NCI-H2196 (cell line): Measurements from ENCODE around the gene VPS41.

Experiments used
- DNase-seq: peaks from one replicate; lab custom pipeline; 2025; ENCODE audit not compliant: unreplicated experiment; lab: John Stamatoyannopoulos, UW

Gene VPS41

DNA sequence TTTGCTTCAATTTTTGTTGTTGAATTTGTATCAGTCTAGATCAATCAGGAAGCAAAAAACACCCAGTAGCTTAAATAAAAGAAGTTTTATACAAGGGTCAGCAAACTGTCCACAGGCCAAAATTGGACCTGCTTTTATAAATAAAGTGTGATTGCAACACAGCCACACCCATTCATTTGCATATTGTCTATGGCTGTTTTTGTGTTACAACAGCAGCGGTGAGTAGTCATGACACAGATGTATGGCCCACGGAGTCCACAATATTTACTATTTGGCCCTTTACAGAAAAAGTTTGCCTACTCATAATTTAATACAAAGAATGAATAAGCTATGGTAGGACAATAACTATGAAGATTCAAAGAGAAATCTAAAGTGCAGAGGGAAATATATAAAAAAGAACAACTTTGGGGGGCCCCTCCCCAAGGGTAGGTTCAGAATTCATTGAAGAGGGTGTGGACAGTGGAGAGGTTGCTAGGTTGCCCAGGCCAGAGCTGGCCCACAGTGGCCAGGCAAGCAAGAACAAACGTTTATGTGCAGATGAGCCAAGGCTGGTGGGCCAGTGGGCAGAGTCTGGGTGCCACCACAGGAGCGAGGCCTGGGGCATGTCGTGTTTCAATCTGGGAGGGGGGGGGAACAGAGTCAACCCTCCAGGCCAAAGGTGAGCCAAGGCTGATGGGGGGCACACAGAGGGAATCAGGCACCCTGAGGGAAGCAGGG is 230.9 kb downstream of the VPS41 start:
- no peak for DNase-seq

DNA sequence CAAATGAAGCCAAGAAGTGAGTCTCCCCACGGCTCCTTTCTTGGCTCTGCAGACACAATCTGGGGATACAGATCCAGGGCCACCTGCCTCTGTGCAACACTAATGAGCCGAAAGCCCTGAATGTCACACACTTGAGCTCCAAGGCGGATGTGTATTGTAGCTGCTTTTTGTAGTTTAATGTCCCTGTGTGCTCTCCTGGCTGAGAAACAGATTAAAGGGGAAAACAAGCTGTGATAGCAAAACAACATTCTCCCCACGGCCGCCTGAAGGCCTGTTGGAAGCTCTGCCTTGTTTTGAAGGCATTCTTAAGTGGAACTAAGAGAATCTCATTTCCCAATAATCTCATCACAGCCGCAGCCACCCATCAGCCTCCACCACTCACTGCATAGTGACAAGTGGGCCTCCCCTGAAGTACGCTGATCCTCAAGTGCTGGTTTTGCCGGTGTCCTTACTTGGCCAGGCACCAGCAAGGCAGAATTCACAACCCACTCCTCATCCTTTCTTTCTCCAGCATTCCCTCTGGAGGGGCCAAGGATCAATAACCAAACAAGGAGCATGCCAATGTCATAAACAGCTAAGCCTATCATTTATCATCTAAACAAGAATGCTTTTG is 233.4 kb downstream of the VPS41 start:
- DNase-seq = no peak

DNA sequence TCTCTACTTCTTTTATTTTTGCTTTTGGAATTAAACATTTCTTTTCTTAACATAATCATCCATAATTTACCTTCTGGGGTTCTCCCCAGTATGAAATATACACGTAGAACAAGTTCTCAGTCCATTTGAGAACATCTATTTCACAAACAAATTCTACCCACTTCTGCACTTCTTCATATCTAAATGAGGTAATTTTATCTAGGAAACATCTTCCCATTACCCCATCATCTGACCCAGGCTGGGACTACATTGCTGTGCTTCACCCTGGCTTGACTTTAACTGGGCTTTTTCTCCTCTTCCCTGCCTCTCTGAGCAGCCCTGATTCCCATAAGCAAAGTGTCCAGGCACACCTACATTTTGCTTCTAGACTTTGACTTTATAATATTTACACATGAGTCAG is 234.5 kb downstream of the VPS41 start:
- DNase-seq = no peak

DNA sequence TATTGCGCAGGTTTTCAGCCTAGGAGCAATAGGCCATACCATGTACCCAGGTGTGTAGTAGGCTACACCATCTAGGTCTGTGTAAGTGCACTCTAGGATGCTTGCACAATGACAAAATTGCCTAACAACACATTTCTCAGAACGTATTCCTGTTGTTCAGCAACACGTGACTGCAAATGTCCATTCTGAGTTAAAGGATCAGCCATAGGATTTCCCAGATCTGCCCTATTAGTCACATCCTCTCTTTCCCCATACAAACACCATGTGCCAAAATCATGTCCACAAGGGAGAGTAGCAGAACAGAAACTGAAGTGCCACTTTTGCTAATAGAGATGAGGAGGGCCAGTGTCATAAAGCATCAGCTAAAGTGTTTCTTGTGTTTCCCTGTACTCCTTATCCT is 235.2 kb downstream of the VPS41 start:
- no peak for DNase-seq
